DOHH2 (cell line): ENCODE data around the gene SLC34A1.

Experiments
- CTCF ChIP-seq: fragments of 200-600 bp; sonication (generic); IDR thresholded peaks from one replicate; pipeline ENCODE4 v1.5.1; 2014; ENCODE audit warnings: antibody characterized with exemption, mild to moderate bottlenecking, low read depth, low read length; ENCODE audit not compliant: poor library complexity, severe bottlenecking
- EZH2phosphoT487 ChIP-seq: fragments of 200-600 bp; sonication (generic); IDR thresholded peaks from 2 replicates; pipeline ENCODE4 v1.6.1; 2017; ENCODE audit warnings: borderline replicate concordance, mild to moderate bottlenecking, antibody characterized with exemption, low read length, moderate library complexity, mixed read lengths

GRCh38 chr5:177439518-177440053 is 55.4 kb downstream of the SLC34A1 start:
- no peak for TF ChIP-seq CTCF
- TF ChIP-seq EZH2phosphoT487, result no peak
